Left renal pelvis (tissue), 4 donors: ENCODE results near the gene ZNF880. TPM values are rescaled to one million over a fixed set of nuclear protein-coding genes. Genes with fewer than 3 reads are reported as not detected.

ENCODE experiments used
- polyA plus RNA-seq, 4 donors: library from polyadenylated mRNA; unstranded; fragments of 120-200 nt; gene quantifications; one replicate each; pipeline ENCODE4 v1.2.1, GENCODE V29; 2013; ENCODE audit not compliant: insufficient read length in 4 of 4

Gene ZNF880
- polyA plus RNA-seq, 4 donors, result 20.4 to 30.4 (median 25.6) TPM

Other genes with a start within 250 kb of the ZNF880 start
- gene ZNF616, start 230.0 kb upstream of the ZNF880 start, polyA plus RNA-seq, result 10 to 100 TPM; 17.7 to 23.2 (median 19.7) TPM
- 10 to 100 TPM; 15.4 to 23.4 (median 16.7) TPM for gene ZNF836, start 198.3 kb upstream of the ZNF880 start, polyA plus RNA-seq
- 100 to 1,000 TPM; 313 to 477 (median 439) TPM for gene PPP2R1A, start 179.9 kb upstream of the ZNF880 start, polyA plus RNA-seq
- 10 to 100 TPM; 14.9 to 24.0 (median 22.1) TPM for gene ZNF766, start 100.3 kb upstream of the ZNF880 start, polyA plus RNA-seq
- 10 to 100 TPM; 13.0 to 23.2 (median 14.9) TPM for gene ZNF480, start 72.8 kb upstream of the ZNF880 start, polyA plus RNA-seq
- 10 to 100 TPM in 3 of 4 donors, 1 to 10 TPM in 1; 7.9 to 16.3 (median 12.2) TPM for gene ZNF610, start 33.7 kb upstream of the ZNF880 start, polyA plus RNA-seq
- gene ZNF528, start 27.9 kb downstream of the ZNF880 start, polyA plus RNA-seq, result 10 to 100 TPM; 23.3 to 52.0 (median 38.0) TPM
- gene ZNF534, start 59.2 kb downstream of the ZNF880 start, polyA plus RNA-seq, result under 1 TPM; 0.44 to 0.66 (median 0.56) TPM
- gene ZNF578, start 83.6 kb downstream of the ZNF880 start, polyA plus RNA-seq, result 1 to 10 TPM; 4.1 to 7.6 (median 5.5) TPM
- 10 to 100 TPM in 3 of 4 donors, 1 to 10 TPM in 1; 8.8 to 17.9 (median 12.5) TPM for gene ZNF808, start 157.7 kb downstream of the ZNF880 start, polyA plus RNA-seq
- 10 to 100 TPM; 11.4 to 17.9 (median 15.4) TPM for gene ZNF701, start 200.4 kb downstream of the ZNF880 start, polyA plus RNA-seq